Spleen (tissue), 11 donors: ENCODE results near the gene SLC23A2. TPM values are rescaled to one million over a fixed set of nuclear protein-coding genes. Genes with fewer than 3 reads are reported as not detected.
"Not testable (repeated sequence)": the region's sequence is repeated elsewhere in the genome, so short reads cannot be mapped to it uniquely, and the experiment has no call there.

ENCODE experiments used
- DNase-seq: peaks from one replicate; pipeline ENCODE4 v3.0.0-alpha.2; 2020
- H3K27ac ChIP-seq, 8 donors: fragments of 200-600 bp; sonication (generic) in 7 of 8; 1 replicate in 4 of 8; 2 replicates in 4 of 8; pipeline versions ENCODE4 v1.5.0 to v1.8.0; 2016 to 2021; ENCODE audit warnings: inconsistent platforms in 4 of 8, mild to moderate bottlenecking in 4 of 8, moderate library complexity in 1 of 8
- H3K27me3 ChIP-seq, 7 donors: fragments of 200-600 bp; sonication (generic) in 6 of 7; replicated peaks in 1 of 7; 1 replicate in 4 of 7; 2 replicates in 3 of 7; pipeline versions ENCODE4 v1.5.0 to v1.8.0; 2016 to 2021; ENCODE audit warnings: inconsistent platforms in 3 of 7, mild to moderate bottlenecking in 1 of 7
- H3K36me3 ChIP-seq, 6 donors: fragments of 200-600 bp; sonication (generic) in 5 of 6; 1 replicate in 4 of 6; 2 replicates in 2 of 6; pipeline versions ENCODE4 v1.5.0 to v1.8.0; 2016 to 2021; ENCODE audit warnings: inconsistent platforms in 2 of 6
- H3K4me1 ChIP-seq, 6 donors: fragments of 200-600 bp; sonication (generic) in 5 of 6; 1 replicate in 3 of 6; 2 replicates in 3 of 6; pipeline versions ENCODE4 v1.5.0 to v1.8.0; 2016 to 2021; ENCODE audit warnings: inconsistent platforms in 3 of 6
- H3K4me3 ChIP-seq, 8 donors: fragments of 200-600 bp; sonication (generic) in 7 of 8; 1 replicate in 4 of 8; 2 replicates in 4 of 8; pipeline versions ENCODE4 v1.5.0 to v1.8.0; 2016 to 2021; ENCODE audit warnings: inconsistent platforms in 4 of 8, mild to moderate bottlenecking in 4 of 8, moderate library complexity in 2 of 8
- H3K9me3 ChIP-seq, 8 donors: fragments of 200-600 bp; sonication (generic) in 7 of 8; 1 replicate in 4 of 8; 2 replicates in 4 of 8; pipeline versions ENCODE4 v1.5.0 to v1.8.0; 2016 to 2021; ENCODE audit warnings: inconsistent platforms in 4 of 8
- CTCF ChIP-seq, 11 experiments: fragments of 200-600 bp in 7 of 11; fragments of 450-650 bp in 4 of 11; sonication (generic) in 4 of 11; IDR thresholded peaks in 8 of 11; conservative IDR thresholded peaks in 3 of 11; 1 replicate in 7 of 11; 2 replicates in 4 of 11; pipeline versions ENCODE4 v1.4.0 to v1.8.0; 2016 to 2021; ENCODE audit warnings: antibody characterized with exemption in 11 of 11, inconsistent platforms in 4 of 11, mild to moderate bottlenecking in 1 of 11
- POLR2A ChIP-seq, 3 donors: fragments of 450-650 bp; IDR thresholded peaks; one replicate each; pipeline ENCODE4 v1.5.1; 2017; ENCODE audit warnings: antibody characterized with exemption in 3 of 3, mild to moderate bottlenecking in 1 of 3
- POLR2AphosphoS5 ChIP-seq, 3 donors: sonication (generic); formaldehyde crosslinking; IDR thresholded peaks; one replicate each; pipeline ENCODE4 v1.5.1; 2017; ENCODE audit warnings: antibody characterized with exemption in 3 of 3
- WGBS, 5 donors: extraction: QIAGEN DNeasy Blood & Tissue Kit in 3 of 5; methylation state at CpG; one replicate each; pipeline versions ENCODE4 v1.1.5 to v1.1.7; 2013 to 2018; 5-methylcytosine and 5-hydroxymethylcytosine counted together
- intact Hi-C: fragments of 100-400 bp; cut with DNase I; formaldehyde crosslinking; loops from one replicate; pipeline ENCODE4 v1.15.0; 2023; ENCODE audit warnings: low total_unique reads
- polyA plus RNA-seq, 3 donors: library from polyadenylated mRNA; stranded (reverse); fragments of 200-250 nt; gene quantifications; one replicate each; pipeline ENCODE4 v1.2.1, GENCODE V29; 2013
- total RNA-seq, 7 donors: library from RNA; depleted of rRNA in 3 of 7; stranded (reverse); fragments of >200 nt in 3 of 7; fragmentation: NEBNext Ultra II Directional in 4 of 7; extraction: Animal tissue kit (Norgen Biotek cat#: 25700) in 4 of 7; gene quantifications; one replicate each; pipeline versions ENCODE4 v1.1.0 to v1.2.1, GENCODE V29; 2016 to 2021
- donor health status: healthy with polysubstance abuse.
- donor health status: DM: no; HTN: no; CAD: no; lungs with moderate emphysema.
- donor health status: DM: no; HTN: no; CAD: no.
- donor health status: Bipolar disorder and iron deficiency.
- donor health status: healthy.
- donor health status: DM: no; HTN: no; CAD: no.
- donor health status: DM: yes; HTN: yes; CAD: no.

The SLC23A2 gene
- total and polyA plus RNA-seq, 10 donors = 5.1 to 72.0 (median 45.8) TPM

- intact Hi-C loops = no loop called here
- peak overlapping the region in 2 of 8 donors; percentile 50 to 56 for H3K27ac ChIP-seq
- DNase-seq = no peak
- H3K4me3 ChIP-seq = no peak overlapping the region
- no peaks in the 10 kb centered on the region for H3K27me3 ChIP-seq
- H3K9me3 ChIP-seq = no peaks in the 10 kb centered on the region
- H3K36me3 ChIP-seq = peaks cover 0 to 77% (median 56%) of the 10 kb centered on the region in 6 donors
- no peak for TF ChIP-seq POLR2A (IDR thresholded peaks at IDR 0.05)
- no peak for TF ChIP-seq CTCF (IDR thresholded peaks at IDR 0.05 in 8 of 11, conservative IDR thresholded peaks at IDR 0.05 in 3 of 11)
- no peak for TF ChIP-seq POLR2AphosphoS5 (IDR thresholded peaks at IDR 0.05)
- no peaks in the 10 kb centered on the region for H3K4me1 ChIP-seq
- 77 to 94% (median 94%) methylated on average over 4 of the region's 4 CpGs for WGBS, 5 donors
Observed at GRCh38 chr20:4854561-4854901, 146.8 kb downstream of the SLC23A2 start.

DNA sequence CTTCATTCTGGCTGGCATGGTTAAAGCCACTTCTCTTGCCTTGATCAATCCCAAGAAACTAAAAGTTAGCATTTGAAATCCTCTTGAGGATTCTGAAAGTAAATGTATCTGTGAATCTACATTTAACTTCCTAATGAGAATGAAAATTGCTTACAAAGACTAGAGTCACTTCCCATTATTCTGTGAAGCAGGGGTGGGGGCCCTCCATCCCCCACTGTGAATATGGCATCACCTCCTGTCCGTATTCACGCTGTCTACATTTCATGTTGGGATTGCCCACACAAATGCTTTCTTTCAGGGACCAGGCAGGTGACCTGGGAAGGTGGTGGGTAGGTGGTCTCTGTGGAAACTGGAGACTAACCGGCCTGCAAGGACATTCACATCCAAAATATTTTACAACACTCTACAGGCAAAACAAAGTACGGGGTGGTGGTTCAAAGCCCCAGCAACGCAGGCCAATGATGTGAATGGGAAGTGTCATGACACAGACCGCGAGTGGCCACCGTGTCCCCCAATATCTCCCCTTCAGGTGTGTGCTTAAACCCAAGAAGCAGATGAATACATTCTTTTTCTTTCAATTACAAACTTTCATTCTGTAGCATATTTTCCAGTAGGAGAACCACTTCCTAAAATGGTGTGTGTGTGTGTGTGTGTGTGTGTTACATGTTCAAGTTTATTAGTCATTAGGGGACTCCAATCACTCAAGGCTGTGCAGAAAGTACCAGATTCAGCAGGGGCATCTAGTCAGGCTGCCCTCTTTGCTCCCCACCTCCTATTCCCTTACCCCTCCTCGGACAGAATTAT is 147.4 kb downstream of the SLC23A2 start:
- WGBS, 5 donors = 84 to 94% (median 87%) methylated on average over 9 of the region's 9 CpGs
- no peak for TF ChIP-seq POLR2A (IDR thresholded peaks at IDR 0.05)
- no peak for TF ChIP-seq CTCF (IDR thresholded peaks at IDR 0.05 in 8 of 11, conservative IDR thresholded peaks at IDR 0.05 in 3 of 11)
- Histone ChIP-seq H3K4me1 (no peaks in the 10 kb centered on the region), H3K27me3 (no peaks in the 10 kb centered on the region), H3K9me3 (no peaks in the 10 kb centered on the region), H3K4me3 (no peak overlapping the region), H3K36me3 (peaks cover 0 to 71% (median 50%) of the 10 kb centered on the region in 6 donors), H3K27ac (peak overlapping the region in 3 of 8 donors; percentile 22 to 56 (median 50))
- intact Hi-C loops = no loop called here
- DNase-seq = no peak

DNA sequence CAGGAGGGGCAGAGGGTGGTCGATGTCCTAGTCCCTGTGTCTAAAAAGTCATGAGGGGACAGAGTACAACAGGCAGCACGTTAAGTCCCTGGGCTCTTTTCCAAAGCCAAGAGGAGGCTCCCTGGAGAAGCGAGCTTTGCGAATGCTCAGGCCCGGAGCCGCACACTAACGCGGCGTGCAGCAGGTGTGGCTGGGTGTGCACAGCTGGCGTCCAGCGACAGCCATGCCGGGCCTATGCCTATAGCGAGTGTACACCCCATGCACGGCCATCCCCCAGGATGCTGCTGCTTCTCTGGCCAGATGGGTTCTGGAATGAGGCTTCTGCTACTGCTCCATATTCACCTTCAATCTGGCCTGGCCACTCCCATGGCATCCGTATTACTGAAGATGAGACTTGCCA is 148.3 kb downstream of the SLC23A2 start:
- Histone ChIP-seq H3K4me3 (no peak overlapping the region), H3K36me3 (peaks cover 0 to 62% (median 41%) of the 10 kb centered on the region in 6 donors), H3K27me3 (no peaks in the 10 kb centered on the region), H3K9me3 (no peaks in the 10 kb centered on the region), H3K27ac (peak overlapping the region in 1 of 8 donors; percentile 56), H3K4me1 (peaks cover 0 to 2% (median 0%) of the 10 kb centered on the region in 6 donors)
- no peak for DNase-seq
- TF ChIP-seq POLR2A (IDR thresholded peaks at IDR 0.05) (no peak), POLR2AphosphoS5 (IDR thresholded peaks at IDR 0.05) (peak in 1 of 3 donors; percentile 57), CTCF (IDR thresholded peaks at IDR 0.05 in 8 of 11, conservative IDR thresholded peaks at IDR 0.05 in 3 of 11) (no peak)
- WGBS, 5 donors = 91 to 98% (median 97%) methylated on average over 12 to 15 of the region's 15 CpGs
- intact Hi-C loops = no loop called here

DNA sequence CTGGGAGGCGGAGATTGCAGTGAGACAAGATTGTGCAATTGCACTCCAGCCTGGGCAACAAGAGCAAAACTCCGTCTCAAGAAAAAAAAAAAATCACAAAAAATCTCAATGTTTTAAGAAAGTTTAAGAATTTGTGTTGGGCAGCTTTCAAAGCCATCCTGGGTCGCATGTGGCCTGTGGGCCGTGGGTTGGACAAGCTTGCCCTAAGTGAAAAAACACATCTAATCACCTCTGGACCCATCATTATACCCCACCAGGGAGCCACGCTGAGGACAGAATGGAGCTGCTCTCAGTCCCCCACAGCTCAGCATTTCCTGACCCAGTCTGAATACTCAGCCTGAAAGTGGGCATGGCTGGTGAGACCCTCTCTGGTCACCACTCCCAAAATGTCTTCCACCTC is 150.3 kb downstream of the SLC23A2 start:
- Histone ChIP-seq H3K27ac (peak overlapping the region in 1 of 8 donors; percentile 28), H3K4me3 (no peak overlapping the region), H3K36me3 (peaks cover 0 to 41% (median 28%) of the 10 kb centered on the region in 6 donors), H3K9me3 (no peaks in the 10 kb centered on the region), H3K27me3 (no peaks in the 10 kb centered on the region), H3K4me1 (peaks cover 0 to 12% (median 0%) of the 10 kb centered on the region in 6 donors)
- TF ChIP-seq POLR2AphosphoS5 (IDR thresholded peaks at IDR 0.05) = no peak
- TF ChIP-seq POLR2A (IDR thresholded peaks at IDR 0.05) = no peak
- no peak for TF ChIP-seq CTCF (IDR thresholded peaks at IDR 0.05 in 8 of 11, conservative IDR thresholded peaks at IDR 0.05 in 3 of 11)
- WGBS, 5 donors = 84 to 93% (median 88%) methylated on average over 5 of the region's 5 CpGs
- intact Hi-C loops = no loop called here
- DNase-seq = peak; percentile 14

DNA sequence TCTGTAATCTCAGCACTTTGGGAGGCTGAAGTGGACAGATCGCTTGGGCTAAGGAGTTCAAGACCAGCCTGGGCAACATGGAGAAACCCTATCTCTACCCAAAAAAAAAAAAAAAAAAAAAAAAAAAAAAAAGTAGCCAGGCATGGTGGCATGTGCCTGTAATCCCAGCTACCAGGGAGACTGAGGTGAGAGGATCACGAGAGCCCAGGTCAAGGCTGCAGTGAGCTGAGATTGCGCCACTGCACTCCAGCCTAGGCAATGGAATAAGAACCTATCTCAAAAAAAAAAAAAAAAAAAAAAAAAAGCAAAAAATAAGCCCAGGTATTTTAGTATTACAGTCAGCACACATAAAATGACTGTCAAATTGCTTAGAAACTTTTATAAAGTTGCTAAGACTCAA is 152.5 kb downstream of the SLC23A2 start:
- 91 to 97% (median 94%) methylated on average over 3 of the region's 3 CpGs for WGBS, 5 donors
- Histone ChIP-seq H3K36me3 (peaks cover 0 to 20% (median 11%) of the 10 kb centered on the region in 6 donors), H3K4me1 (peaks cover 0 to 18% (median 5%) of the 10 kb centered on the region in 6 donors)
- DNase-seq, H3K27ac ChIP-seq, H3K27me3 ChIP-seq, H3K9me3 ChIP-seq, H3K4me3 ChIP-seq, intact Hi-C loops: not testable (repeated sequence)
